Kidney epithelial cell (primary cell): ENCODE measurements around the gene CAPS. TPM values are rescaled to one million over a fixed set of nuclear protein-coding genes. Genes with fewer than 3 reads are reported as not detected.

Experiments
- DNase-seq: peaks from one replicate; pipeline ENCODE4 v3.0.0-alpha.2; 2010; ENCODE audit warnings: low read depth
- H3K27me3 ChIP-seq: 2 replicates; pipeline ENCODE4 v1.6.0; 2011; ENCODE audit warnings: low read length; ENCODE audit not compliant: control insufficient read depth, insufficient read depth
- H3K36me3 ChIP-seq: 2 replicates; pipeline ENCODE4 v1.5.1; 2011; ENCODE audit warnings: low read length; ENCODE audit not compliant: control insufficient read depth, insufficient read depth
- H3K4me3 ChIP-seq: 2 replicates; pipeline ENCODE4 v1.5.1; 2011; ENCODE audit warnings: low read depth, mild to moderate bottlenecking, control low read depth, low read length
- total RNA-seq: library from RNA; depleted of rRNA; stranded (reverse); fragments of >200 nt; gene quantifications from 2 replicates; pipeline ENCODE4 v1.2.3, GENCODE V29; 2015
- TF ChIP-seq, protein P1 (sequence below): IDR thresholded peaks from 2 replicates; pipeline ENCODE4 v1.5.1; 2011; ENCODE audit warnings: mild to moderate bottlenecking, moderate library complexity, low read length, control low read depth, inconsistent platforms; ENCODE audit not compliant: insufficient read depth, poor library complexity, severe bottlenecking

CAPS gene
- total RNA-seq, 1 donor from 2014 or later: 2.3 TPM

DNA sequence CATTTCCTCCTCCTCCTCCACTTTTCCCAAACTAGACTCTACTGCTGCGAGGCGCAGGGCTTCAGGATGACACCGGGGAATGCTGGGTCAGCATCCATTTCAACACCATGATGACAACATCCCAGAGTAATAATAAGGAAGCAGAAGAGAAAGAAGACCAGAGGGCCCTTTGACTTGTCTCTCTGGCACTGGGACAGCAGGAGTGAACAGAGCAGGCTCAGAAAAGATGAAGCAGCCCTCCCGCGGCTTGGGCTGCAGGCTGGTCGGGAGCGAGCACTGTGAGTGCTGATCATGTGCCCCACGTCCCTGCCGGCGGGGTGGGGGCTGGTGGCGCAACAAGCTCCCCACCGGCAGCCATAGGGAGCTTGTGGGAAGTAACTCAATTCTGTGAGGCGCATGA is 33.4 kb downstream of the CAPS start:
- DNase-seq: no peak
- TF ChIP-seq, protein P1, sequence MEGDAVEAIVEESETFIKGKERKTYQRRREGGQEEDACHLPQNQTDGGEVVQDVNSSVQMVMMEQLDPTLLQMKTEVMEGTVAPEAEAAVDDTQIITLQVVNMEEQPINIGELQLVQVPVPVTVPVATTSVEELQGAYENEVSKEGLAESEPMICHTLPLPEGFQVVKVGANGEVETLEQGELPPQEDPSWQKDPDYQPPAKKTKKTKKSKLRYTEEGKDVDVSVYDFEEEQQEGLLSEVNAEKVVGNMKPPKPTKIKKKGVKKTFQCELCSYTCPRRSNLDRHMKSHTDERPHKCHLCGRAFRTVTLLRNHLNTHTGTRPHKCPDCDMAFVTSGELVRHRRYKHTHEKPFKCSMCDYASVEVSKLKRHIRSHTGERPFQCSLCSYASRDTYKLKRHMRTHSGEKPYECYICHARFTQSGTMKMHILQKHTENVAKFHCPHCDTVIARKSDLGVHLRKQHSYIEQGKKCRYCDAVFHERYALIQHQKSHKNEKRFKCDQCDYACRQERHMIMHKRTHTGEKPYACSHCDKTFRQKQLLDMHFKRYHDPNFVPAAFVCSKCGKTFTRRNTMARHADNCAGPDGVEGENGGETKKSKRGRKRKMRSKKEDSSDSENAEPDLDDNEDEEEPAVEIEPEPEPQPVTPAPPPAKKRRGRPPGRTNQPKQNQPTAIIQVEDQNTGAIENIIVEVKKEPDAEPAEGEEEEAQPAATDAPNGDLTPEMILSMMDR: no peak
- H3K4me3 ChIP-seq: no peak overlapping the region
- H3K36me3 ChIP-seq: no peaks in the 10 kb centered on the region
- H3K27me3 ChIP-seq: no peaks in the 10 kb centered on the region

GRCh38 chr19:5948752-5949564 is 34.9 kb downstream of the CAPS start:
- no peaks in the 10 kb centered on the region for H3K36me3 ChIP-seq
- no peak overlapping the region for H3K4me3 ChIP-seq
- TF ChIP-seq, protein P1: no peak
- H3K27me3 ChIP-seq: no peaks in the 10 kb centered on the region
- no peak for DNase-seq

- no peak for DNase-seq
- TF ChIP-seq, protein P1: no peak
- H3K4me3 ChIP-seq: no peak overlapping the region
- no peaks in the 10 kb centered on the region for H3K36me3 ChIP-seq
- no peaks in the 10 kb centered on the region for H3K27me3 ChIP-seq
These were observed 35.8 kb downstream of the CAPS start for GRCh38 chr19:5949792-5950305.

DNA sequence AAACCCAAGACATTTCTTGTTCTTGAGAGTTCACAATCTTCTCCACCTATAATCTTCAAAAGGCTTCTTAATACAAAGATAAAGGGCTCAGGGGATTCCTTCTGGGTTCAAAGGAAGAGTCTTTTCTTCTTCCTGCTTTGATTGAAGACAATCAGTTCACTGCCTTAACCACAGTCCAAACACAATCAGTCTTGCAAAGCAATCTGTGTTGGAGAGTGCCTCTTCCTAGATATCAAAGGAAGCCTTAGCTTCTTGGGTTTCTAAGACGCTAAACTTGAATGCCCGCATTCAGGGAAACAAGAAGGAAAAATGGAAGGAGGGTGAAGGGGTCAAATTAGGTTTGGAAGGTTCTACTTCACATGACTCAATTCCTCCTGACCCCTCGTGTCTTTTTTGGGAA is 36.7 kb downstream of the CAPS start:
- no peaks in the 10 kb centered on the region for H3K36me3 ChIP-seq
- no peaks in the 10 kb centered on the region for H3K27me3 ChIP-seq
- DNase-seq: no peak
- H3K4me3 ChIP-seq: no peak overlapping the region
- TF ChIP-seq, protein P1: no peak

DNA sequence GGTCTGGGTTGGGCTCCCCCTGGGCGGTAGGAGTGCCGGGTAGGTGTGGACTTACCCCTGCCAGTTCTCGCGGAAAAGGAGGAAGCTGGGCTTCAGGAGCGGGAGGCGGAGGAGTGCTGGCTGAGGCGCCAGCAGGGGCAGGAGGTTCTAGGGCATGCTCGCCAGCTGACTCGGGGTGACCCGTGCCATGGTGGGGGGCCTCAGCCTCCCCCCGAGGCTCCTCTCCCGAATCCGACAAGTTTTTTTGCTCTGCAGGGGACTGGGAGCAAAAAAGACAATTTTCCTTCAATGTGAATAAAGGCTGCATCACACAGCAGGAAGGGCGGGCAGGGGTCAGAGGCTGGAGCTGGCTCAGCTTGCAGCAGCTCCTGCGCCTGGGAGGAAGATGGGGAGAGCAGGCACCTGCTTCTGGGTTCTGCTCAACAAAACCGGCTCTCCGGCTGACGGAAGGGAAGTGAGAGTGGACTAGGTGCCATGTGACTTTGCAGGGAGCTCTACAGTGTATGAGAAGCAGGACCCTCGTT is 37.3 kb downstream of the CAPS start:
- no peaks in the 10 kb centered on the region for H3K36me3 ChIP-seq
- TF ChIP-seq, protein P1: no peak
- no peak for DNase-seq
- no peak overlapping the region for H3K4me3 ChIP-seq
- H3K27me3 ChIP-seq: no peaks in the 10 kb centered on the region
